Neural progenitor cell (in vitro differentiated cells): ENCODE data around the gene INMT.
"Not testable (repeated sequence)": the region's sequence is repeated elsewhere in the genome, so short reads cannot be mapped to it uniquely, and the experiment has no call there.

ENCODE experiments used
- CTCF ChIP-seq: fragments of 200-600 bp; sonication (generic); IDR thresholded peaks from 2 replicates; pipeline ENCODE4 v1.5.1; 2017; ENCODE audit warnings: antibody characterized with exemption, mild to moderate bottlenecking
- EZH2 ChIP-seq: fragments of 200-600 bp; sonication (generic); IDR thresholded peaks from 2 replicates; pipeline ENCODE4 v1.6.1; 2017; ENCODE audit warnings: antibody characterized with exemption, mild to moderate bottlenecking, moderate library complexity
- EZH2phosphoT487 ChIP-seq: fragments of 200-600 bp; sonication (generic); IDR thresholded peaks from 2 replicates; pipeline ENCODE4 v1.6.1; 2017; ENCODE audit warnings: antibody characterized with exemption

GRCh38 chr7:30719434-30719833 is 32.5 kb upstream of the INMT start:
- not testable (repeated sequence) for TF ChIP-seq CTCF, EZH2, EZH2phosphoT487
